ENCODE results near the gene PHLPP1.

Gene PHLPP1

GRCh38 chr18:62963507-62963906, 248.2 kb downstream of the PHLPP1 start:
- Histone ChIP-seq H3K9me2 (replicated peaks; ENCODE audit: low read depth, low read length) (no peaks in the 10 kb centered on the region), H3K27me3 (ENCODE audit: insufficient read depth, low read length, poor library complexity, severe bottlenecking) (no peaks in the 10 kb centered on the region), H3K4me1 (ENCODE audit: insufficient read depth, low read length, poor library complexity, severe bottlenecking) (no peaks in the 10 kb centered on the region), H3K79me2 (ENCODE audit: insufficient read depth, low read length) (no peaks in the 10 kb centered on the region), H3K9me3 (ENCODE audit: insufficient read depth, low read depth, low read length) (no peaks in the 10 kb centered on the region), H3K4me3 (ENCODE audit: low read length, poor library complexity, severe bottlenecking) (no peak overlapping the region), H3K9ac (ENCODE audit: low read depth, low read length, poor library complexity, severe bottlenecking) (no peak overlapping the region), H3K36me3 (ENCODE audit: insufficient read depth, low read length) (peaks cover 36% of the 10 kb centered on the region), H3F3A (ENCODE audit: low read depth) (no peaks in the 10 kb centered on the region), H3K4me2 (ENCODE audit: low read depth, low read length, poor library complexity, severe bottlenecking) (no peak overlapping the region), H2AFZ (ENCODE audit: low read length) (no peak overlapping the region), H4K20me1 (ENCODE audit: insufficient read depth, low read length, poor library complexity, severe bottlenecking) (no peaks in the 10 kb centered on the region)
- no peak for TF ChIP-seq CTCF (conservative IDR thresholded peaks at IDR 0.05; ENCODE audit: low read length)
- no peak for TF ChIP-seq EZH2phosphoT487 (IDR thresholded peaks at IDR 0.05; ENCODE audit: borderline replicate concordance)

- H3F3A ChIP-seq (ENCODE audit: low read depth): no peaks in the 10 kb centered on the region
- no peak overlapping the region for H2AFZ ChIP-seq (ENCODE audit: low read length)
- no peaks in the 10 kb centered on the region for H3K9me3 ChIP-seq (ENCODE audit: insufficient read depth, low read depth, low read length)
- no peaks in the 10 kb centered on the region for H3K27me3 ChIP-seq (ENCODE audit: insufficient read depth, low read length, poor library complexity, severe bottlenecking)
- no peak overlapping the region for H3K4me3 ChIP-seq (ENCODE audit: low read length, poor library complexity, severe bottlenecking)
- peaks cover 32% of the 10 kb centered on the region for H3K36me3 ChIP-seq (ENCODE audit: insufficient read depth, low read length)
- no peak overlapping the region for H3K9ac ChIP-seq (ENCODE audit: low read depth, low read length, poor library complexity, severe bottlenecking)
- H3K4me2 ChIP-seq (ENCODE audit: low read depth, low read length, poor library complexity, severe bottlenecking): no peak overlapping the region
- no peaks in the 10 kb centered on the region for H4K20me1 ChIP-seq (ENCODE audit: insufficient read depth, low read length, poor library complexity, severe bottlenecking)
- H3K9me2 ChIP-seq (replicated peaks; ENCODE audit: low read depth, low read length): no peaks in the 10 kb centered on the region
- no peaks in the 10 kb centered on the region for H3K79me2 ChIP-seq (ENCODE audit: insufficient read depth, low read length)
- no peak for TF ChIP-seq EZH2phosphoT487 (IDR thresholded peaks at IDR 0.05; ENCODE audit: borderline replicate concordance)
- no peak for TF ChIP-seq CTCF (conservative IDR thresholded peaks at IDR 0.05; ENCODE audit: low read length)
- H3K4me1 ChIP-seq (ENCODE audit: insufficient read depth, low read length, poor library complexity, severe bottlenecking): no peaks in the 10 kb centered on the region
Observed at GRCh38 chr18:62964432-62964831, 249.1 kb downstream of the PHLPP1 start.

- H3K9me3 ChIP-seq (ENCODE audit: insufficient read depth, low read depth, low read length): no peaks in the 10 kb centered on the region
- no peak overlapping the region for H3K4me2 ChIP-seq (ENCODE audit: low read depth, low read length, poor library complexity, severe bottlenecking)
- H2AFZ ChIP-seq (ENCODE audit: low read length): no peak overlapping the region
- H3F3A ChIP-seq (ENCODE audit: low read depth): no peaks in the 10 kb centered on the region
- H3K9ac ChIP-seq (ENCODE audit: low read depth, low read length, poor library complexity, severe bottlenecking): no peak overlapping the region
- H3K27me3 ChIP-seq (ENCODE audit: insufficient read depth, low read length, poor library complexity, severe bottlenecking): no peaks in the 10 kb centered on the region
- no peak overlapping the region for H3K4me3 ChIP-seq (ENCODE audit: low read length, poor library complexity, severe bottlenecking)
- TF ChIP-seq CTCF (conservative IDR thresholded peaks at IDR 0.05; ENCODE audit: low read length) (no peak), EZH2phosphoT487 (IDR thresholded peaks at IDR 0.05; ENCODE audit: borderline replicate concordance) (no peak)
- H3K4me1 ChIP-seq (ENCODE audit: insufficient read depth, low read length, poor library complexity, severe bottlenecking): no peaks in the 10 kb centered on the region
- no peaks in the 10 kb centered on the region for H3K79me2 ChIP-seq (ENCODE audit: insufficient read depth, low read length)
- H3K36me3 ChIP-seq (ENCODE audit: insufficient read depth, low read length): peaks cover 36% of the 10 kb centered on the region
- H4K20me1 ChIP-seq (ENCODE audit: insufficient read depth, low read length, poor library complexity, severe bottlenecking): no peaks in the 10 kb centered on the region
- H3K9me2 ChIP-seq (replicated peaks; ENCODE audit: low read depth, low read length): no peaks in the 10 kb centered on the region
Observed at GRCh38 chr18:62967089-62967488, 251.7 kb downstream of the PHLPP1 start.
